ENCODE results near the gene ANKRD30A.

DNA sequence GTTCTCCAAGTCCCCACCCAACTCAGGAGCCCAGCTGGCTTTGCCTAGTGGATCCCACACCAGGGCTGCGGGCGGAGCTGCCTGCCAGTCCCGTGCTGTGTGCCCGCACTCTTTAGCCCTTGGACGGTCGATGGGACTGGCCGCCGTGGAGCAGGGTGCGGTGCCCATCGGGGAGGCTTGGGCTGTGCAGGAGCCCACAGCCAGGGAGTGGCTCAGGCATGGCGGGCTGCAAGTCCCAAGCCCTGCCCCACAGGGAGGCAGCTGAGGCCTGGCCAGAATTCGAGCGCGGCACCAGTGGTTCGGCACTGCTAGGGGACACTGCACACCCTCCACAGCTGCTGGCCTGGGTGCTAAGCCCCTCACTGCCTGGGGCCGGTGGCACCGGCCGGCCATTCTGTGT lies 159.7 kb downstream of the ANKRD30A start:
- TF ChIP-seq, protein P1, sequence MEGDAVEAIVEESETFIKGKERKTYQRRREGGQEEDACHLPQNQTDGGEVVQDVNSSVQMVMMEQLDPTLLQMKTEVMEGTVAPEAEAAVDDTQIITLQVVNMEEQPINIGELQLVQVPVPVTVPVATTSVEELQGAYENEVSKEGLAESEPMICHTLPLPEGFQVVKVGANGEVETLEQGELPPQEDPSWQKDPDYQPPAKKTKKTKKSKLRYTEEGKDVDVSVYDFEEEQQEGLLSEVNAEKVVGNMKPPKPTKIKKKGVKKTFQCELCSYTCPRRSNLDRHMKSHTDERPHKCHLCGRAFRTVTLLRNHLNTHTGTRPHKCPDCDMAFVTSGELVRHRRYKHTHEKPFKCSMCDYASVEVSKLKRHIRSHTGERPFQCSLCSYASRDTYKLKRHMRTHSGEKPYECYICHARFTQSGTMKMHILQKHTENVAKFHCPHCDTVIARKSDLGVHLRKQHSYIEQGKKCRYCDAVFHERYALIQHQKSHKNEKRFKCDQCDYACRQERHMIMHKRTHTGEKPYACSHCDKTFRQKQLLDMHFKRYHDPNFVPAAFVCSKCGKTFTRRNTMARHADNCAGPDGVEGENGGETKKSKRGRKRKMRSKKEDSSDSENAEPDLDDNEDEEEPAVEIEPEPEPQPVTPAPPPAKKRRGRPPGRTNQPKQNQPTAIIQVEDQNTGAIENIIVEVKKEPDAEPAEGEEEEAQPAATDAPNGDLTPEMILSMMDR (IDR thresholded peaks at IDR 0.05) = no peak
- no peak for TF ChIP-seq POLR2A (IDR thresholded peaks at IDR 0.05)
